ENCODE measurements around the gene CHD5. TPM values are rescaled to one million over a fixed set of nuclear protein-coding genes. Genes with fewer than 3 reads are reported as not detected.

The CHD5 gene
- polyA plus RNA-seq, 1 experiment, result 0.02 TPM

GRCh38 chr1:6179564-6180175 is 451 bp downstream of the CHD5 start:
- DNase-seq (ENCODE audit: low read depth, low spot score), result no peak
- ChIA-PET CTCF (no interaction called here), POLR2A (no interaction called here)
- no peaks in the 10 kb centered on the region; the same call in 1 of the 2 replicates for H3K9me3 ChIP-seq (ENCODE audit: control insufficient read depth, insufficient read depth, low read length)
- H3K27me3 ChIP-seq (ENCODE audit: control insufficient read depth, insufficient read depth, low read length), result peaks cover 38% of the 10 kb centered on the region
- no peak for TF ChIP-seq CTCF (IDR thresholded peaks at IDR 0.05; ENCODE audit: low read depth, low read length)
- no peak overlapping the region for H3K4me3 ChIP-seq (ENCODE audit: low read depth, low read length)
- H3K27ac ChIP-seq (ENCODE audit: low read depth, low read length), result no peak overlapping the region

GRCh38 chr1:6178751-6179563 is 1.2 kb downstream of the CHD5 start:
- Histone ChIP-seq H3K27me3 (ENCODE audit: control insufficient read depth, insufficient read depth, low read length) (peaks cover 38% of the 10 kb centered on the region), H3K9me3 (ENCODE audit: control insufficient read depth, insufficient read depth, low read length) (no peaks in the 10 kb centered on the region; the same call in 1 of the 2 replicates), H3K27ac (ENCODE audit: low read depth, low read length) (no peak overlapping the region), H3K4me3 (ENCODE audit: low read depth, low read length) (no peak overlapping the region)
- CTCF ChIA-PET, result no interaction called here
- POLR2A ChIA-PET, result no interaction called here
- TF ChIP-seq CTCF (IDR thresholded peaks at IDR 0.05; ENCODE audit: low read depth, low read length), result no peak
- DNase-seq (ENCODE audit: low read depth, low spot score), result no peak

- no peak for DNase-seq (ENCODE audit: low read depth, low spot score)
- Histone ChIP-seq H3K27ac (ENCODE audit: low read depth, low read length) (no peak overlapping the region), H3K4me3 (ENCODE audit: low read depth, low read length) (no peak overlapping the region), H3K9me3 (ENCODE audit: control insufficient read depth, insufficient read depth, low read length) (no peaks in the 10 kb centered on the region; the same call in 1 of the 2 replicates), H3K27me3 (ENCODE audit: control insufficient read depth, insufficient read depth, low read length) (peaks cover 38% of the 10 kb centered on the region)
- ChIA-PET POLR2A (no interaction called here), CTCF (no interaction called here)
- no peak for TF ChIP-seq CTCF (IDR thresholded peaks at IDR 0.05; ENCODE audit: low read depth, low read length)
Measured at GRCh38 chr1:6177681-6178380, 2.3 kb downstream of the CHD5 start.

- ChIA-PET POLR2A (no interaction called here), CTCF (interaction anchor here (1.3 kb wide), 1 partner anchor 9 kb away, joined by 6 read pairs; no protein-coding TSS in a partner anchor)
- DNase-seq (ENCODE audit: low read depth, low spot score), result no peak
- Histone ChIP-seq H3K27ac (ENCODE audit: low read depth, low read length) (no peak overlapping the region), H3K9me3 (ENCODE audit: control insufficient read depth, insufficient read depth, low read length) (no peaks in the 10 kb centered on the region; the same call in 1 of the 2 replicates), H3K27me3 (ENCODE audit: control insufficient read depth, insufficient read depth, low read length) (peaks cover 38% of the 10 kb centered on the region), H3K4me3 (ENCODE audit: low read depth, low read length) (no peak overlapping the region)
- no peak for TF ChIP-seq CTCF (IDR thresholded peaks at IDR 0.05; ENCODE audit: low read depth, low read length)
Measured at GRCh38 chr1:6176779-6177178, 3.3 kb downstream of the CHD5 start.

Data from AG04450 (cell line).